GM03348 (cell line): ENCODE data around the gene PSMB5.

Experiments
- DNase-seq: peaks from one replicate; pipeline ENCODE4 v3.0.0; 2012; ENCODE audit warnings: low spot score

PSMB5 gene

DNA sequence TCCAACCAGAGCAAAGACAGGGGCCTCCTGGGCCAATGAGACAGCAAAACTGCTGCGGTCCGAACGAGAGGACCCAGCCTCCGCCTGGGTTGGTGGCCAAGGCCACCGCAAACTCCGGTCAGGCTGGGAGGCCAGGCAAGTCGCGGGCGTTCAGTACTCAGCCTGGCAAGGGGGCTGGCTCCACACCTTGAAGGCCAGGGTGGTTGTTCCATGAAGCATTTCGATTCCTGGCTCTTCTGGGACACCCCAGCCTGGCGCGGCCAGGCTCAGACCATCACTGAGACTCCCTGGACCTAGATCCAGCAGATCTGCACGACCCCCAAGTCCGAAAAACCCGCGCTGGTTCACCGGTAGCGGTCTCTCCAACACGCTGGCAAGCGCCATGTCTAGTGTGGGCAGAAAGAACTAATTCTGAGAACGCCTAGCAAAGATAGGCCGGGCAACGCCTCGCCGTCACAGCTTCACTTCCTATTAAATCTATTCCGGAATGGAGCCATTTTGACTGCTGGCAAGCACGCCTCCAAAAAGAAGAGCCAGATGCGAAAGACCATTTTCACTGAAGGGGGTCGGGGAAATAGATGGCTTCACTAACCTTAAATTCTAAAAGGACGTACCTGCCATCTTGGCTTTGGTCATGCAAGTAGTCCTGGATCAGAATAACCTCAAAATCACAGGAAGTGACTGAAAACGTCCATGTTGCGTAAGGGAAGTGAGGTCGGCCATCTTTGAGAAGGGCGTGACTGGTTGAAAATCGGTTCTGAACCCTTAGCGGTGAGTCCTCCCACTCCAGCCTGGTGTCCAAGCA is at the start of gene PSMB5:
TSS of gene PSMB5 (minus strand) at position 403 of the 805 bp plus-strand sequence. CDS start at position 384, 19 bp downstream.
- peak; percentile 91 for DNase-seq

DNA sequence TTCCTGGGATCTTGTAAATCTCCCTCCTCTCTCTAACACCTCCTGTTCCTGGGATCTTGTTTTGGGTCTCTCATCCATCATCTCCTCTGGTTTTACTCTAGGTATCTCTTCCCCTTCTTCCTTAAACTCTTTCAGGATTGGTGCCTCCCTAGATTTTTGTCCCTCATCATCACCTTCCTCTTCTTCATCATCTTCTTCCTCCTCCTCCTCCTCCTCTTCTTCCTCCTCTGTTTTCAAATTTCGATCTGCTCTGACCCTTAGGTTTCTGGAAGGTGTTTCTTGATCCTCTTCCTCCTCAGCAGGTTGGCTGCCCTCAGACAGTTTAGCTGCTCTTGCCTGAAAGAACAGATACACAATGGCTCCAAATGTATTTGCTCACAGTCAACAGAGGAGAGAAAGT is 45.8 kb upstream of the PSMB5 start:
- no peak for DNase-seq

GRCh38 chr14:23079716-23080115 is 45.0 kb upstream of the PSMB5 start:
- DNase-seq: peak; percentile 28

DNA sequence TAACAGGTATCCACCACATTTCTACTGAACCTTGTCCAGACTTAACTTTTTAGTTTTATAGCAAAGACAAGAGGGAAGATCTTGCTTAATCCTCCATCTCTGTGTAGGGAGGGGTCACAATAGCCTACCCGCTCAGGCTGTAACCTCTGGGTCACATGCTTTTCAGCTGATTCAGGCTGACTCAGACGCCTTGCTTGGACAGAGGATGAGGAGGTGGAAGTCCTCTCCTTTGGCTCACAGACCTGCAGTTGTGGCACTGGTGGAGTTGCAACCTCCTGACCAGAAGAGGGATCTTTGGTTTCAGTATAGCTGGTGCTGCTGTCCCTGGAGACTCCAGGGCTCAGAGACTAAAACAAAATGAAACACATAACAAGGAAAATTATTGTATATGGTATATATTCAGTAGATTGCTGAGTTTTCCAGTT is 44.0 kb upstream of the PSMB5 start:
- peak; percentile 87 for DNase-seq

DNA sequence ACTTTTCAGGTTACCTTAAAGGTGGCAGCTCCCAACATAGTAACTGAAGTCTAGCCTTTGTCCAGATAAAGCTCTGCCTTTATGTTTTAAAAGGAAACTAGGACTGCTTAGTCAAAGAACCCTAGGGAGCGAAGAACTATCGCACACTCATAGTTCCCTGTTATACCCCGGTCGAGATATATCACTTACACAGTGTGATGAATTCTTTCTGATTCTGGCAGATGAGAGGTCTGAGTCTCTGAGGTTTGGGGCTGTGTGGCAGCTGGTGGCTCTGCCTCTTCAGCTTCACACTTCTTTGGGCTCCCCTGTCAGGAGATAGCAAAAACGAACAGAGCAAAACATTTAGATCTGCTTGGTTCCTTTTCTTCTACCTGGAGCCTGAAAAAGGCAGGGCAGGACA is 43.3 kb upstream of the PSMB5 start:
- DNase-seq: no peak

GRCh38 chr14:23076785-23077408 is 42.2 kb upstream of the PSMB5 start:
- DNase-seq: no peak

GRCh38 chr14:23074906-23075305 is 40.2 kb upstream of the PSMB5 start:
- DNase-seq: no peak

- no peak for DNase-seq
Observed at GRCh38 chr14:23071921-23072539, 37.3 kb upstream of the PSMB5 start.

DNA sequence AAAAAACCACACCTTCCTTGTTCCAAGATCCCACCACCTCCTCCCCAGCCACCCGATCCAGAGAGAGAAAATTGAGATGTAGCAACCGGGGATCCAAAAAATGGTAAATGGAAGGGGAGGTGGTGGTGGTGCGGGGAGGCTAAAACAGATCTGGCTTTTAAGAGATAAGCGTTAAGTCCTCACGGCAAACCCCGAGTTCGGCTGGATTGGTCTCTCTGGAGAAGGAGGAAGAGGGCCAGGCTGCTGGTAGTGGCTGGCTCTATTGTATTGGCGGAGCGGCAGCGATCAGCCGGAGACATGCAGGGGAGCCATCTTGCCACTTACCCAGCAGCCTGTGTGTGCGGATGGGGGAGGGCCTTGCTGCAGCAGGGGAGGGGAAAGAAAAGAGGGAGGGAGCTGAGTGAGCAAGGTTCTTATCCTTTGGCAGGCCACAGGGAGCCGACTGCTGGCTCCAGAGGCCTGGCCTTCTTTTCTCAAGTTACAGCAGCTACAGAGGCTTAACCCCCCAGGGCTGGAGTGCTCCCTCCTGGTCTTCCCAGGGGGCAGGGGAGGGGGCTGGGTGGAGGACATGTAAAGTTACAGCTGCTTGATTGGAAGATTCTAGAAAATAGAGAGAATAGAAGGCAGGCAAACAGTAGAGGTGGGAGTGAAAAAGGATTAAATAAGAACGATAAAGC is 36.7 kb upstream of the PSMB5 start:
- DNase-seq: peak; percentile 94

- DNase-seq: no peak
Observed at GRCh38 chr14:23070262-23071129, 35.8 kb upstream of the PSMB5 start.

DNA sequence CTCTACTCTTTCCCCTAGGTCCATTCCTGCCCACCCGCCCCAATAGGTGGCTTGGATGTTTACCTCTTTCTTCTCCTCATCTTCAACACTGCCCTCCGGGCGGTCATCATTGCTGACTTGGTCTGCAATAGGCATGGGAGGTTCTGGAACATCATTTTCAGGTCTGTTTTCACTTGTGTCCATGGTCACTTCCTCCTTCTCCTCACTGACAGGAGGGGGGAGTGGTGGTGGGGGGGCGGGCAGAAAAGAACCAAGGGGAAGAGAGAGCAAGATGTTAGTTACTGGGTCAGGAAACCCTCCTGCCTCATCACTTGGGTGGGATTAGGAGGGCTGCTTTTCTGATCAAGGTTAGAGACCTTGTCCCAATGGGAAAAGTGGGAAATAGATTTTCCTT is 34.7 kb upstream of the PSMB5 start:
- DNase-seq: no peak

- peak; percentile 90 for DNase-seq
Observed at GRCh38 chr14:23068789-23069412, 34.2 kb upstream of the PSMB5 start.

DNA sequence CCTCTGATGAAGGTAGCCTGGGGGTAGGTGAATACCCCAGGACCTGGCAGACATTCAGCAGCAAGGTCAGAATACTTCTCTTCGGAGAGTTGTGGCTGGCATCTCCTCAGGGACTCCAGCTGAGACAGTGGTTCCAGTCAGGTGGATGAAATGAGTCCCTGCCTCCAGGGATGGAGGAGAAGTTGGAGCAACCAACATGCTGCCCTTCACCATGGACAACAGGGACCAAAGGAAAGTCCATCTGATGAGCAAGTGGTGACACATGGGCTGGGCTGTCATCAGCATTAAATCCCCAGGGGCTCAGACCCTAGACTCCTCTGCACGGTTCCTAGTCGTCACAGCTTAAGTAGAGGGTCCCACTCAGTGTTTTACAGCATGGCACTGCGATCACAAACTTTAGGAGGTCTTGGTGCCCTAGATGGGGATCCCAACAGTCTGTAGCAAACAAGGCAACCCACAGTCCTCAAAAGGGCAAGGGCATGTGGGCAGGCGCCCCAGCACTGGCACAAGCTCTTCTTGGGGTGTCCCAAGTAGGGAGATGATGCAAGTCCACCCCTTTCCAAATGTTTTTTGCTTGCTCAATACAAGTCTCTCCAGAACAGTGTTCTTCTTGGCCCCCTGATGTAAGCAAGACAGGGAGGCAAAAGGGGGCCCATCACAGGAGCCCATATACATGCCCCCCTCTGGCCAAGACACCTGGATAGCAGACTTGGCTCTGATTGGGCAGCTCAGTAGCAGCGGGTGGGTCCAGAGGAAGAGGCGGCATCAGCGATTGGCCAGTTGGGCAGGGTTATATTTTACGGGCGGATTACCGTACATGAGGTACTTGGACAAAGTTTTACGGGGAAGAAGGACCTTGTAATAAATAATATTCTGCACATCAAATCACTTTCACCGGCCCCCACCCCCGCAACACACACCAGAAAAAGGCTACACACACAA is 33.4 kb upstream of the PSMB5 start:
- DNase-seq: no peak

DNA sequence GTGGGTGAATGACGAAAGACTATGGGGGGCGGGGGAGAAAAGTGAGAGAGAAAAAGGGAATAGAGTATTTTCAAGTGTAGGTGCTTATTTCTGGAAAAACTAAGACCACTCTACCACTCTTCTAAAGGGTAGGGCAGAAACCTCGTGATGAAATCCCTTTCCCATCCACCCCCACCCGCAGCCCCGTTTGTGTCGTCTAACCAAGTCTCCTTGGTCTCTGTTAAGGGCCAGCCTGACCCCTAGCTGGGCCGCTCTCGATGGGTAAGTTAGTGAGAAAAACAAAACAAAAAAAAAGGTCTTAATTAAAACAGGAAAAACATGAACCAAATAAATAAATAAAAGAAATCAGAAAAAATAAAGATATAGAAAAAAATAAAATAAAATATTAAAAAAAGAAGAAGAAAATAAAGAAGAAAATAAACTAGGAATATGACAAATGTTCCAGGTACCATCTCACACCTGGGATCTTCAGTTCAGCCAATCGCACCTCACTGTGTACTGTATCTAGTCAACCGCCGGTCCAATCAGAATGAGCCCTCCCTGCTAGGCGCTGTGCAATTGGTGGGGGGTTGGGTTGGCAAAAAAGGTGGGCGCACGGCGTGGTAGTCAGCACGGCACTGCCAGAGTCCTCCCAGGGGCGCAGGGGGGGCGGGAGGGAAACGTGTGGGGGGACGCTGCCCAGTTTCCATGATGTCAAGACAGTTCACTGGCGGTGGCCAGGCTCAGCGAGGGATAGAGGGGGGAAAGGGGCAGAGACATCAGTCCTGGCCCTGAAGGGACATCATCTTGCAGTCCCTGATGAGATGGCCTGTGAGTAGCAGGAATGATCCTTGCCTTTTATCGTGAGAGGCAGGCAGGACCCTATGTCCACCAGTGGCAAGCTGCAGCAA is 32.4 kb upstream of the PSMB5 start:
- DNase-seq: no peak

DNA sequence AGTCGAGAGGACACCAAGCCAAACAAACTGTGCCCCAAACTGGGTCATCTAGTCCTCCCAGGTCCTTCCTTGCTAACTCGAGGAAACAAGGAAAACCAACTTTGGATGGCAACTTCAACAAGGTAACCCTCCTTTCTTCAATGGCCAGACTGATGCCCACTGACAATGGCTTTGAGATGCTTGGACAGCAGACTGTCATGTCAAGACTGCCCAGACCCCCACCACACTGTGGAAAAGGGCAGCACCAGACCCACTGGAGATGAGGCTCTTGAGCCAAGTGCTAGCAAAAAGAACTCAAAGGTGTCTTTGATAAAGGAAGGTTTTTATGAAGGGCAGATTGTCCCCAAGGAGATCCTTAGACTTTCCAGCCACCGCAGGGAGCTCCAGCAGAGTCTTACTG is 31.7 kb upstream of the PSMB5 start:
- no peak for DNase-seq

DNA sequence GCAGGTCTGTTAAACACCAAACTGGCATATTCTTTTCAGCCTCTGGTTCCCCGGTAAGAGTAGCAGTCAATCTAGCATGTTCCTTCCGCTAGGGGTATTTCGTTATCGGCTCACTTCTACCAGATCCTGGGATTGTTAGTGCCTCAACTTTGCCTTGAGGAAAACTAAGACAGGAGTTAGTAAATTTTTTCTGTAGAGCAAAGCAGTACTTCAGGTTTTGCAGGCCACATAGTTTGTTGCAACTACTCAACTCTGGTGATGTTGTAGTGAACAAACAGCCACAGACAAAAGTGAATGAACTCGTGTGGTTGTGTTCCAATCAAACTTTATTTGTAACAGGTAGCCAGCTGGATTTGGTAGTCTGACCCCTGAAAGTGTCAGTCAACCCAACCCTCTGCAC is 28.9 kb upstream of the PSMB5 start:
- no peak for DNase-seq

DNA sequence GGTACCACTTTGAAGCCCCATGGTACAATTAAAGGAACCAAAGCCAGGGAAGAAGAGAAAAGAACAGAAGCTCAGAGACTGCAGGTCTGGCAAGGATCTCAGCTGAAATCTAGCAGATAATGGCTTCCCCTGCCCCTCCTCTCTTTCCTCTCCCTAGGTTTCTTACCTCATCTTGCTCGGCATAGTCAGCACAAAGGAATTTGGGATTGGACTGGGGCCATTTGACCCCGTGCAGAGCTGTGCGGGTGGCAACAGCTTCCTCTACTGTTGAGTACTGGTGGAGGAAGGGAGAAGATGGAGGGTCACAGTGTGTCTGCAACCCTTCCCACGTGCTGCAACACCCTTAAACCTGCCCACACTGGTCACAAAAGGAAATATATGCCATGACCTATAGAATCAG is 27.3 kb upstream of the PSMB5 start:
- DNase-seq: peak; percentile 82

DNA sequence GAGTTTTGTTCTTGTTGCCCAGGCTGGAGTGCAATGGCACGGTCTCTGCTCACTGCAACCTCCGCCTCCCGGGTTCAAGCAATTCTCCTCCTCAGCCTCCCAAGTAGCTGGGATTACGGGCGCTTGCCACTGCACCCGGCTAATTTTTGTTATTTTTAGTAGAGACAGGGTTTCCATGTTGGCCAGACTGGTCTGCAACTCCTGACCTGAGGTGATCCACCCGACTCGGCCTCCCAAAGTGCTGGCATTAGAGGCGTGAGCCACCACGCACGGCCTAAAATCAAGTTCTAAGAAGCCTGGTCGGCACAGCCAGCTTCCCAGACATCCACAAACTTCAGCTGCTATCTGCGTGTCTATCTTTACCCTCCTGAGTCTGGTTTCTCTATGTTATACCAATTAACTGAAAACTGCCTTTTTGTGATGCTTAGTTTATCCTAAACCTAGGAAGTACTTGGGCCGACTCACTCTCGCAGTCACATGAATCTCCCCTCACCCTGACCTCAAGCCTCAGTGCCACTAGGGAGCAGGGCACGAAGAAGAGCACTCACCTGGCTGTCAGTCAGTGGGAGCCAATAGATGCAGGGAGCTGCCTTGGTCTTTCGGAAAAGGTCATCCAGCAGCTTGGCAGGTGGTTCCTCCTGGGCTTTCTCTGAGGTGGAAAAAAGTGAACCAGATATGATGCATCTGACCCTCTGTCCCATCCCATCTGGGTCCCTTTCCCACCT is 26.0 kb upstream of the PSMB5 start:
- no peak for DNase-seq
